Measurements from ENCODE around the gene TMEM109. TPM values are rescaled to one million over a fixed set of nuclear protein-coding genes. Genes with fewer than 3 reads are reported as not detected.

Gene TMEM109
- total and polyA plus RNA-seq, 9 of the 15 experiments (the other 6 are each of a cell fraction or from before 2014, with no cell fraction given): 9.2 to 71.3 (median 30.5) TPM

- Histone ChIP-seq H2AFZ (ENCODE audit: low read depth, low read length) (no peak overlapping the region), H3K4me2 (ENCODE audit: insufficient read depth, low read length) (no peak overlapping the region), H3K4me3 (no peak overlapping the region), H3K36me3 (ENCODE audit: control insufficient read depth, insufficient read depth, low read length) (peaks cover 60% of the 10 kb centered on the region), H3K27me3 (ENCODE audit: control insufficient read depth in 2 of 2, insufficient read depth in 2 of 2, low read length in 2 of 2) (no peaks in the 10 kb centered on the region), H3K9me3 (replicated peaks; ENCODE audit: control insufficient read depth, insufficient read depth, low read depth, low read length) (no peaks in the 10 kb centered on the region), H3K9ac (ENCODE audit: insufficient read depth in 1 of 2, low read depth in 2 of 2, low read length in 2 of 2) (no peak overlapping the region; a peak in 1 of 4 replicates), H3K79me2 (ENCODE audit: control insufficient read depth, insufficient read depth, low read length) (peaks cover 53% of the 10 kb centered on the region), H3K9me1 (ENCODE audit: control insufficient read depth, insufficient read depth, low read length) (no peaks in the 10 kb centered on the region), H4K20me1 (replicated peaks; ENCODE audit: control insufficient read depth, insufficient read depth, low read length) (peaks cover 5% of the 10 kb centered on the region; the same call in 1 of the 2 replicates), H3K27ac (ENCODE audit: extremely low read depth, low read depth, low read length) (no peak overlapping the region), H3K4me1 (replicated peaks in 1 of 2; ENCODE audit: control insufficient read depth in 2 of 2, insufficient read depth in 2 of 2, low read length in 2 of 2) (peaks cover 10 to 24% of the 10 kb centered on the region in 2 experiments; a peak in 4 of 5 replicates)
- TF ChIP-seq JUND (IDR thresholded peaks at IDR 0.05; ENCODE audit: borderline replicate concordance, low read depth, low read length) (no peak), JUND (tag; IDR thresholded peaks at IDR 0.05; ENCODE audit: borderline replicate concordance, low read depth, low read length) (0 out of 3 replicates have a peak, but pooled peaks have one; percentile 2), KHSRP (IDR thresholded peaks at IDR 0.05) (no peak), KDM5B (IDR thresholded peaks at IDR 0.05; ENCODE audit: insufficient replicate concordance, low read depth, low read length) (no peak), MCM5 (IDR thresholded peaks at IDR 0.05; ENCODE audit: low read depth) (no peak)
- BruUV-seq (replicated peaks): no TSS peak
- no peak for DNase-seq (ENCODE audit: extremely low read depth in 1 of 4, low spot score in 3 of 4)
- no peak for ATAC-seq
- in situ Hi-C loops (cut with MboI) (no loop called here), intact Hi-C loops (cut with micrococcal nuclease) (no loop called here)
- POLR2A ChIA-PET: interaction anchor here (0.6 to 1.0 kb wide), 3 partner anchors 10 to 1163 kb away, joined by 3 read pairs; no protein-coding TSS in a partner anchor
- CTCF ChIA-PET (ENCODE audit: low intra/inter-chr PET ratio): no interaction called here
- FAIRE-seq: peak; percentile 35
- 54% methylated on average over 2 of the region's 2 CpGs for WGBS (ENCODE audit: insufficient coverage, low coverage, missing lambda C conversion rate)
These were observed 4.9 kb downstream of the TMEM109 start for GRCh38 chr11:60918939-60919265.

- WGBS (ENCODE audit: insufficient coverage, low coverage, missing lambda C conversion rate): 94% methylated on average over 1 of the region's 1 CpG
- intact Hi-C loops (cut with micrococcal nuclease): no loop called here
- no TSS peak for BruUV-seq (replicated peaks)
- FAIRE-seq (no peak), ATAC-seq (no peak), DNase-seq (ENCODE audit: extremely low read depth in 1 of 4, low spot score in 3 of 4) (no peak)
- Histone ChIP-seq H3K36me3 (ENCODE audit: control insufficient read depth, insufficient read depth, low read length) (peaks cover 60% of the 10 kb centered on the region), H4K20me1 (replicated peaks; ENCODE audit: control insufficient read depth, insufficient read depth, low read length) (peaks cover 5% of the 10 kb centered on the region; the same call in 1 of the 2 replicates), H3K27me3 (ENCODE audit: control insufficient read depth in 2 of 2, insufficient read depth in 2 of 2, low read length in 2 of 2) (no peaks in the 10 kb centered on the region; a peak in 1 of 5 replicates), H3K9me1 (ENCODE audit: control insufficient read depth, insufficient read depth, low read length) (no peaks in the 10 kb centered on the region), H3K9ac (ENCODE audit: insufficient read depth in 1 of 2, low read depth in 2 of 2, low read length in 2 of 2) (no peak overlapping the region; a peak in 1 of 4 replicates), H3K79me2 (ENCODE audit: control insufficient read depth, insufficient read depth, low read length) (peaks cover 48% of the 10 kb centered on the region), H3K4me2 (ENCODE audit: insufficient read depth, low read length) (no peak overlapping the region), H3K4me1 (replicated peaks in 1 of 2; ENCODE audit: control insufficient read depth in 2 of 2, insufficient read depth in 2 of 2, low read length in 2 of 2) (peaks cover 10 to 24% of the 10 kb centered on the region in 2 experiments; a peak in 4 of 5 replicates), H2AFZ (ENCODE audit: low read depth, low read length) (no peak overlapping the region), H3K9me3 (replicated peaks; ENCODE audit: control insufficient read depth, insufficient read depth, low read depth, low read length) (no peaks in the 10 kb centered on the region), H3K27ac (ENCODE audit: extremely low read depth, low read depth, low read length) (no peak overlapping the region), H3K4me3 (no peak overlapping the region)
- in situ Hi-C loops (cut with MboI): no loop called here
- POLR2A ChIA-PET: interaction anchor here (0.6 to 1.0 kb wide), 2 partner anchors 10 to 1164 kb away, joined by 3 read pairs; no protein-coding TSS in a partner anchor
- CTCF ChIA-PET (ENCODE audit: low intra/inter-chr PET ratio): no interaction called here
- TF ChIP-seq KLF1 (tag; IDR thresholded peaks at IDR 0.05) (no peak), MBD2 (IDR thresholded peaks at IDR 0.05; ENCODE audit: borderline replicate concordance, low read depth) (no peak), XRCC3 (IDR thresholded peaks at IDR 0.05) (no peak), KDM5B (IDR thresholded peaks at IDR 0.05; ENCODE audit: insufficient replicate concordance, low read depth, low read length) (no peak), ZNF224 (CRISPR knock-in tag; IDR thresholded peaks at IDR 0.05) (no peak), GMEB1 (CRISPR knock-in tag; IDR thresholded peaks at IDR 0.05) (no peak), CEBPB (tag; IDR thresholded peaks at IDR 0.05) (no peak), ZNF274 (IDR thresholded peaks at IDR 0.05; ENCODE audit: borderline replicate concordance, low read depth, low read length) (no peak), ZFP30 (CRISPR knock-in tag; IDR thresholded peaks at IDR 0.05; ENCODE audit: borderline replicate concordance) (no peak), GABPB2 (CRISPR knock-in tag; conservative IDR thresholded peaks at IDR 0.05) (no peak), CSDE1 (IDR thresholded peaks at IDR 0.05) (no peak)
- TF ChIP-seq, protein P1, sequence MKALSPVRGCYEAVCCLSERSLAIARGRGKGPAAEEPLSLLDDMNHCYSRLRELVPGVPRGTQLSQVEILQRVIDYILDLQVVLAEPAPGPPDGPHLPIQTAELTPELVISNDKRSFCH (CRISPR knock-in tag; IDR thresholded peaks at IDR 0.05): no peak
- TF ChIP-seq, protein P1 (tag; IDR thresholded peaks at IDR 0.05): no peak
These were observed 5.4 kb downstream of the TMEM109 start for GRCh38 chr11:60919320-60919719.

All from K562 (cell line).